Measurements from ENCODE around the gene GPR18. TPM values are rescaled to one million over a fixed set of nuclear protein-coding genes. Genes with fewer than 3 reads are reported as not detected.

The GPR18 gene, protein sequence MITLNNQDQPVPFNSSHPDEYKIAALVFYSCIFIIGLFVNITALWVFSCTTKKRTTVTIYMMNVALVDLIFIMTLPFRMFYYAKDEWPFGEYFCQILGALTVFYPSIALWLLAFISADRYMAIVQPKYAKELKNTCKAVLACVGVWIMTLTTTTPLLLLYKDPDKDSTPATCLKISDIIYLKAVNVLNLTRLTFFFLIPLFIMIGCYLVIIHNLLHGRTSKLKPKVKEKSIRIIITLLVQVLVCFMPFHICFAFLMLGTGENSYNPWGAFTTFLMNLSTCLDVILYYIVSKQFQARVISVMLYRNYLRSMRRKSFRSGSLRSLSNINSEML
- polyA plus RNA-seq (ENCODE audit: insufficient read length in 4 of 4) = under 1 TPM; 0.11 to 0.32 (median 0.25) TPM

GRCh38 chr13:99258210-99258860, at the start of gene GPR18:
GPR18 (minus strand) TSS chr13:99258379; CDS start chr13:99255872, 2,507 bp downstream.
- DNase-seq (ENCODE audit: low read depth in 4 of 4, low spot score in 3 of 4) = no peak

GRCh38 chr13:99307648-99308339, 49.6 kb upstream of the GPR18 start:
- no peak for DNase-seq (ENCODE audit: low read depth in 4 of 4, low spot score in 3 of 4)

- DNase-seq (ENCODE audit: low read depth in 4 of 4, low spot score in 3 of 4) = peak in 2 of 4 donors; percentile 19 to 25
Observed at GRCh38 chr13:99307247-99307646, 49.1 kb upstream of the GPR18 start, which contains the start of gene GPR183. GPR183 (minus strand) TSS chr13:99307399; CDS start chr13:99296145, 11,254 bp downstream.

DNA sequence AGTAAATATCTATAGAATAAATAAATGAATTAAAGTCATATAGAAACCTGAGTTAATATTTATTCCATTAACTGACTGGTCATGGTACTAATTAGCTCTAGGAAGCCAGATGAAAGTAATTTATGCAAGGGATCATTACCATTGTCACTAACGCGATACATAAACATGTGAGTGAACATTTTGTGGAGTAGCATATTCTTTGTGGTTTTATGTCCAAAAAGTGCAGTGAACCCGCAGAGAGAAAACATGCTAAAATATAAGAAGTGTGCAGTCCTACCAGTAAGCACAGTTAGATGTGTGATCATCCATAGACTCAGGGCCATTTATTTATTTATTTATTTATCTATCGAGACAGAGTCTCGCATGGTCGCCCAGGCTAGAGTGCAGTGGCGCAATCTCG, 47.4 kb upstream of the GPR18 start:
- no peak for DNase-seq (ENCODE audit: low read depth in 4 of 4, low spot score in 3 of 4)

GRCh38 chr13:99305158-99305557, 47.0 kb upstream of the GPR18 start:
- no peak for DNase-seq (ENCODE audit: low read depth in 4 of 4, low spot score in 3 of 4)

DNA sequence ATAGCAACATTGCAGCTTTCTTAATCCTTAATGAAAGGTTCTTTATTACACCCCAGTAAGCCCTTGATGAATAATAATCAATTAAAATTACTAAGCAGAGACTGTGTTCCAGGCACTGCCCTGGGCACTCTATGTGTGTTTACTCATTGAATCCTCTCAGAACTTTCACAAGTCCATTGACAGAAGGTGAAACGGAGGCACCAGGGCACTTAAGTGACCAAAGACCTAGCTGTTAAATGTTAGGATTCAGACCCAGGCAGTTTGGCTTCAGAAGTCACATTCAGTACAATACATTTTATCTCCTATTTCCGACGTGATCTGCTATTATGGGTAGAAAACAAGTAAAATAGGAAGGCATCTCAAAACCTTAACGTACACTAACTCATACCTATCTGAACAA, 46.4 kb upstream of the GPR18 start:
- DNase-seq (ENCODE audit: low read depth in 4 of 4, low spot score in 3 of 4) = no peak

- no peak for DNase-seq (ENCODE audit: low read depth in 4 of 4, low spot score in 3 of 4)
Observed at GRCh38 chr13:99303863-99304521, 45.8 kb upstream of the GPR18 start.

DNA sequence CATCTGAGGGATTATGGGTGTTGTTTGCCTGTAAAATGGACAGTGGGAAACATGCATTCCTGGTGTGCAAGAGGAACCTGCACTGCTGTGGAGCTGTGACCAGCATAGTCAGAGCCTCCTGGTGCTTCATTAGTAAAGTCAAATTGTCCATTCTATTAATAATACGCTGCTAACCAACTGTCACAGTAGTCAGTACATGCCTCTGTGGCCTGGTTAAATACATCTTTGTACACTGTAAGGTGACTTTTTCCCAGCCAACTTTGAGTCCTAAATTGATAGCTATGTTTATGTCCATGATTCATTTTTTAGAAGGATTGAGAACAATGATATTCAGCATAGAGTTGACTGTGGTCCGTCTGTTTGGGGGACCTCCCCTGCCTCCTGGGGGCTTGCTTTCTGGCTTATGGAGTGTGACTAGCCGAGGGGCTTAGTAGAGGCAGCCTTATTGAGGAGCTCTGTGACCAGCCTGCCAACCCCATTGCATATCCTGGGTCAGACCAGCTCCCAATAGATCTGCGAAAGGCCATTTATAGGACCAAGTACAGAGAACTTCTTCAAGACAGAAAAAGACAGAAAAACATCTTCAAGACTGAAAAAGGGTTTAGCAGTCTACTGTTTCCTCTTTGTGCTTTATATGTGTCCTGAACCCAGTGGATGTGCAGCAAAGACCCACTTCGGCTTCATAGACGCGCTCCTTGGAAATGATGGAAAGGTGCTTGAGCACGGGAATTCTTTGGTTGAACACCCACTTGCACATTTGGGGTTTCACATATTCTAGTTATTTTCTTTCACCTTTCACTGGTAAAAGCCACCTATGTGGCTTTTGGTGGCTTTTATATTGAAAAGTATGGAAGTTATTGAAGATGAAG, 44.7 kb upstream of the GPR18 start:
- DNase-seq (ENCODE audit: low read depth in 4 of 4, low spot score in 3 of 4) = no peak

- DNase-seq (ENCODE audit: low read depth in 4 of 4, low spot score in 3 of 4) = no peak
Observed at GRCh38 chr13:99301913-99302636, 43.9 kb upstream of the GPR18 start.

- no peak for DNase-seq (ENCODE audit: low read depth in 4 of 4, low spot score in 3 of 4)
Observed at GRCh38 chr13:99301056-99301838, 43.1 kb upstream of the GPR18 start.

DNA sequence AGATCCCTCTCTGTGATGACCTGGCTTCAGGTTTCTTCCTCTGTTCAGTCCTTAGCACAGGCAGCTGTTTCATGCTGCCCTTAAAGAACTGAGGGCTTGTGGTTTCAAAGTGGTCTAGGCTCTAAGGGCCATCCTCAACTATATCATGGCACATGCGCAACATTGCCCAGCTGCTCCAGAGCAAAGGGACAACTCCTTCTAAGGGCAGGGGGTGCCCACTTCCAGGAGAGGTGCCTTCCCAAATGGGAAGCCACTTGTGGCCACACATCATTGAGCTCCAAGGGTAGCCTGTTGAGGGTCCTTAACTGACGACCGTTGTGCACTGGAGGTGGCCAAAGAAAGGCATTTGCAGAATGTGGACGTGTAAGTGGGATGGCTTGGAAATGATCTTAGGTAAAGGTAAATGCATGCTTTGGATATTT, 41.8 kb upstream of the GPR18 start:
- no peak for DNase-seq (ENCODE audit: low read depth in 4 of 4, low spot score in 3 of 4)

GRCh38 chr13:99299256-99299919, 41.2 kb upstream of the GPR18 start:
- DNase-seq (ENCODE audit: low read depth in 4 of 4, low spot score in 3 of 4) = no peak

GRCh38 chr13:99298056-99298455, 39.9 kb upstream of the GPR18 start:
- no peak for DNase-seq (ENCODE audit: low read depth in 4 of 4, low spot score in 3 of 4)

DNA sequence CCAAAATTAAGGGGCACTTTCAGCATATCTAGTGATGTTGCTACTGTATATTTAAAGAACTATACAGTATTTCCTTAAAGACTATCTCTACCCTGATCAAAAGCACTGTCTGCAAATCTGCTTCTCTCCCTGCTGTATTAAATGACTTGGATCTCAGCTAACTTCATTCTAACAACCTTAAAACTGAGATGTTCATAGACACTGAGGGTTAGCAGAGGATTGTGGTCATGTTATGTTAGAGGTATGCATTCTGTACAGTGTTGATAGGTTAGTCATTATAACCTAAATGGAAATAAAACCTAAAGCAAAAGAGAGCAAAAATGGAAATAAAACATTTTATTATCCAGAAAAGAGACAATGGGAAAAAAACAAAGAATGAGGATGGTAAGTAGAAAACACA, 39.2 kb upstream of the GPR18 start:
- DNase-seq (ENCODE audit: low read depth in 4 of 4, low spot score in 3 of 4) = no peak

DNA sequence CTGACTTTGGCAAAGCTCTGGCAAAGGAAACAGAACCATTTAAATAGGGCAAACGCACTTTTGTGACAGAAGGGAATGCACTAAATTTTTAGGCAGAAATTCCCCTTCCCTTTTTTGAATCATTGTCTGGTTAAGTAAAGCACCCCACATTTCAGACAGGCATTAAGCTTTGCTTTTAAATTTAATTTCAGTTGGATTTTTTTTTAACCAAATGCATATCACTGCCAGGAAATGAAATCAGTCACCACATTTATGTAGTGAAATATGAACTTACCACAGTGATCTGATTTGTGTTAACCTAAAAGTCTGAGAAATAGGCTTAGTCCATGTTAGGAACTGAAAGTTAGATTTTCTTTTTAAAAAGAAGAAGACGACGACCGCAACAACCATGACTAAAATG, 38.2 kb upstream of the GPR18 start:
- DNase-seq (ENCODE audit: low read depth in 4 of 4, low spot score in 3 of 4) = no peak

DNA sequence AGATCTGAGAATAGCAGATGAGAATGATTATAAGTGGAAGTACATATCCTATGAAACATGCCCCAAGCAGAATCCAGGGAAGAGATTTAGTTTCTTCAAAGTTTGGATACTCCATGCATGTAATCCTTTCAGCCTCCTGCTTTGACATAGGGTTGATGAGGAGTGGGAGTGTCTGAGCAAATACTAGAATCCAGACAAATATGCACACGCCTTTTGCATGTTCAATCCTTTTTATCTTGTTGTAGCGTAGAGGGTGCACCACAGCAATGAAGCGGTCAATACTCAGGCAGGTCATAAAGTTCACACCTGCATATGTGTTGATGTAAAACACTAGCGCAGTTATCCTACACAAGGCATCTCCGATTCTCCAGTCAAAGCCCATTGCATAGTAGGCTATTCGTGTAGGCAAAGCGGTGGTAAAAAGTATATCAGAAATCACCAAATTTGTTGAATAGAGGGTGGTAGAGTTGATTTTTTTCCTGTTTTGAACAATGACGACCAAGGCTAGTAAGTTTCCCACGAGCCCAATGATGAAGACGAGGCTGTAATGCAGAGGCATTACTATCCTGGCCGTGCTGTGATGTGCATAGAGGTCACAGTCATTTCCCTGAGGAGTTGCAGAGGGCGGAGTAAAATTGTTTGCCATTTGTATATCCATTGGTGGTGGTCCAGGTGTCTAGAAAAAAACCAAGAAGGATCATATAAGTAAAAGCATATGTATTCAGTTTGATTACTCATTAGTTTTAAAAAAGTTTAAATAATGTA, 37.5 kb upstream of the GPR18 start:
- no peak for DNase-seq (ENCODE audit: low read depth in 4 of 4, low spot score in 3 of 4)

DNA sequence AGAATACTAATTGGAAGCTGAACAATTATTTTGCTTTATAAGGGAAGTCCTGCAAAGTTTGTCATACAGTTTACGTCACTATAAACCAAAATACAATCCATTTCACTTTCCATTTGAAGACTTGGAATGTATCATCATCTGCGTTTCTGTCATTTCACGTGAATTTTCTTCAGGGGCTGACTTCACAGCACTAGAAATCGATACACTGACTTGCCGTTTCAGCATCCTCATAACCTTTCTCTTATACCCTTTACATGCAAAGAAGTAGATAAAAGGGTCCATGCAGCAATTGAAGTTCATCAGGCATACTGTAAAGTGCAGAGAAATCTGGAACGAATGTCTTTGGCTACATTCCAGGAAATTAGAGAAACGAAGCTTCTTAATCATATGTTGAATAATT, 36.8 kb upstream of the GPR18 start:
- no peak for DNase-seq (ENCODE audit: low read depth in 4 of 4, low spot score in 3 of 4)
